A549 (cell line): ENCODE results near the gene MDH2. TPM values are rescaled to one million over a fixed set of nuclear protein-coding genes. Genes with fewer than 3 reads are reported as not detected.

Experiments
- ATAC-seq, 2 experiments: fragments of 200-7000 bp in 1 of 2; fragments of >200 bp in 1 of 2; cut with Nextera tagmentation in 1 of 2; cut with Tn5 transposase in 1 of 2; 3 replicates each; pipeline versions ENCODE4 v1.8.0 to v1.9.1; 2018 to 2020; ENCODE audit warnings: mild to moderate bottlenecking in 1 of 2, moderate library complexity in 1 of 2
- CTCF ChIA-PET: fragments of 300-600 bp; sonication (Branson Sonifier 250); formaldehyde crosslinking; extraction: SDS; loops from one replicate; lab custom pipeline; 2021; ENCODE audit warnings: antibody characterized with exemption, inconsistent platforms; lab: Yijun Ruan, JAX
- POLR2A ChIA-PET: fragments of 350-600 bp; formaldehyde crosslinking; extraction: SDS; loops from one replicate; lab custom pipeline; 2021; ENCODE audit warnings: antibody characterized with exemption, inconsistent platforms; lab: Yijun Ruan, JAX
- DNase-seq, 2 experiments: peaks; one replicate each; pipeline versions ENCODE4 v3.0.0 to v3.0.0-alpha.2; 2011 to 2016; ENCODE audit warnings: low read depth in 1 of 2, low spot score in 1 of 2
- FAIRE-seq: peaks from 2 replicates; lab custom pipeline; 2011; peaks lifted over from hg19 to GRCh38; lab: Jason Lieb, UNC
- H3K27ac ChIP-seq, 2 experiments: fragments of >200 bp; sonication (Bioruptor Twin); formaldehyde crosslinking; 3 replicates each; pipeline ENCODE4 v1.5.1; 2016 to 2017
- H3K4me1 ChIP-seq: fragments of >200 bp; sonication (Bioruptor Twin); formaldehyde crosslinking; 3 replicates; pipeline ENCODE4 v1.6.1; 2016
- H3K4me2 ChIP-seq: fragments of >200 bp; sonication (Bioruptor Twin); formaldehyde crosslinking; 3 replicates; pipeline ENCODE4 v1.6.1; 2016
- H3K4me3 ChIP-seq: fragments of >200 bp; sonication (Bioruptor Twin); formaldehyde crosslinking; 3 replicates; pipeline ENCODE4 v1.5.1; 2016
- H3K9me3 ChIP-seq: fragments of >200 bp; sonication (Bioruptor Twin); formaldehyde crosslinking; 3 replicates; pipeline ENCODE4 v1.6.1; 2016
- BHLHE40 ChIP-seq: IDR thresholded peaks from 2 replicates; pipeline ENCODE4 v1.6.1; 2012; ENCODE audit warnings: low read depth, low read length, inconsistent platforms
- CBX2 ChIP-seq: fragments of 200-600 bp; sonication (generic); IDR thresholded peaks from 2 replicates; pipeline ENCODE4 v1.6.1; 2016; ENCODE audit warnings: low read depth, mild to moderate bottlenecking, borderline replicate concordance
- CBX8 ChIP-seq: fragments of 200-600 bp; sonication (generic); IDR thresholded peaks from 2 replicates; pipeline ENCODE4 v1.6.1; 2016
- CHD2 ChIP-seq: fragments of 150-350 bp; IDR thresholded peaks from 2 replicates; pipeline ENCODE4 v1.6.1; 2014; ENCODE audit warnings: low read length; ENCODE audit not compliant: partially characterized antibody
- E2F6 ChIP-seq: IDR thresholded peaks from 2 replicates; pipeline ENCODE4 v1.6.1; 2012; ENCODE audit warnings: low read depth, borderline replicate concordance
- EHMT2 ChIP-seq: fragments of 200-600 bp; sonication (generic); IDR thresholded peaks from 2 replicates; pipeline ENCODE4 v1.6.1; 2016; ENCODE audit warnings: antibody characterized with exemption, low read depth, mild to moderate bottlenecking, moderate library complexity
- ESRRA ChIP-seq: fragments of 150-350 bp; IDR thresholded peaks from 2 replicates; pipeline ENCODE4 v1.6.1; 2014; ENCODE audit warnings: mild to moderate bottlenecking, low read length, borderline replicate concordance
- FOXS1 ChIP-seq: fragments of 250-450 bp; sonication (Bioruptor Pico); IDR thresholded peaks from 2 replicates; pipeline ENCODE4 v1.5.0; 2020; ENCODE audit warnings: mild to moderate bottlenecking, moderate library complexity
- GATA3 ChIP-seq: IDR thresholded peaks from 2 replicates; pipeline ENCODE4 v1.6.1; 2012; ENCODE audit warnings: borderline replicate concordance
- HOXB5 ChIP-seq: fragments of 250-450 bp; sonication (Bioruptor Pico); IDR thresholded peaks from 2 replicates; pipeline ENCODE4 v1.5.0; 2020; ENCODE audit warnings: mild to moderate bottlenecking, moderate library complexity
- JUN ChIP-seq, 2 experiments: fragments of >200 bp; sonication (Bioruptor Twin); formaldehyde crosslinking; IDR thresholded peaks; 2 replicates in 1 of 2; 3 replicates in 1 of 2; pipeline ENCODE4 v1.6.1; 2016 to 2017
- KDM1A ChIP-seq: fragments of 200-600 bp; sonication (generic); IDR thresholded peaks from 2 replicates; pipeline ENCODE4 v1.6.1; 2016; ENCODE audit warnings: low read depth, mild to moderate bottlenecking
- KDM5A ChIP-seq: fragments of 200-600 bp; sonication (generic); IDR thresholded peaks from 2 replicates; pipeline ENCODE4 v1.6.1; 2016; ENCODE audit warnings: antibody characterized with exemption, mild to moderate bottlenecking
- MAFK ChIP-seq: fragments of 450-650 bp; IDR thresholded peaks from 2 replicates; pipeline ENCODE4 v1.6.1; 2014; ENCODE audit not compliant: partially characterized antibody
- MAZ ChIP-seq: fragments of 150-350 bp; IDR thresholded peaks from 2 replicates; pipeline ENCODE4 v1.6.1; 2014; ENCODE audit warnings: antibody characterized with exemption, low read depth, low read length, borderline replicate concordance
- NPAS2 ChIP-seq: fragments of 250-450 bp; sonication (Bioruptor Pico); IDR thresholded peaks from 2 replicates; pipeline ENCODE4 v1.8.0; 2022; ENCODE audit warnings: mild to moderate bottlenecking, moderate library complexity, borderline replicate concordance
- NR3C1 ChIP-seq: fragments of >200 bp; sonication (Bioruptor Twin); formaldehyde crosslinking; IDR thresholded peaks from 3 replicates; pipeline ENCODE4 v1.6.1; 2017
- POLR2A ChIP-seq: IDR thresholded peaks from 2 replicates; pipeline ENCODE4 v1.6.1; 2012; ENCODE audit warnings: mild to moderate bottlenecking, low read length
- RAD21 ChIP-seq, 2 experiments: fragments of >200 bp in 1 of 2; sonication (Bioruptor Twin) in 1 of 2; formaldehyde crosslinking in 1 of 2; IDR thresholded peaks in 1 of 2; conservative IDR thresholded peaks in 1 of 2; 2 replicates in 1 of 2; 3 replicates in 1 of 2; pipeline ENCODE4 v1.6.1; 2012 to 2018; ENCODE audit warnings: inconsistent platforms in 1 of 2
- RCOR1 ChIP-seq: fragments of 150-350 bp; IDR thresholded peaks from 2 replicates; pipeline ENCODE4 v1.6.1; 2014; ENCODE audit warnings: antibody characterized with exemption, low read length, low read depth
- RNF2 ChIP-seq: fragments of 200-600 bp; sonication (generic); IDR thresholded peaks from 2 replicates; pipeline ENCODE4 v1.6.1; 2016; ENCODE audit warnings: low read depth, mild to moderate bottlenecking, antibody characterized with exemption, moderate library complexity, borderline replicate concordance
- SMC3 ChIP-seq: fragments of >200 bp; sonication (Bioruptor Twin); formaldehyde crosslinking; IDR thresholded peaks from 3 replicates; pipeline ENCODE4 v1.6.1; 2018; ENCODE audit warnings: inconsistent platforms
- USF2 ChIP-seq: fragments of 450-650 bp; IDR thresholded peaks from 2 replicates; pipeline ENCODE4 v1.6.1; 2014; ENCODE audit warnings: antibody characterized with exemption
- ZC3H11A ChIP-seq: fragments of 450-650 bp; IDR thresholded peaks from 2 replicates; pipeline ENCODE4 v1.6.1; 2014; ENCODE audit warnings: antibody characterized with exemption, mild to moderate bottlenecking
- ZFP36 ChIP-seq: fragments of 450-650 bp; IDR thresholded peaks from 2 replicates; pipeline ENCODE4 v1.6.1; 2014; ENCODE audit warnings: borderline replicate concordance; ENCODE audit not compliant: partially characterized antibody
- ZNF302 ChIP-seq: fragments of 250-450 bp; sonication (Bioruptor Pico); IDR thresholded peaks from 2 replicates; pipeline ENCODE4 v1.9.0; 2021; ENCODE audit warnings: inconsistent platforms, mild to moderate bottlenecking, moderate library complexity
- ZSCAN20 ChIP-seq: fragments of 250-450 bp; sonication (Bioruptor Pico); IDR thresholded peaks from 2 replicates; pipeline ENCODE4 v1.8.0; 2022; ENCODE audit warnings: mild to moderate bottlenecking, moderate library complexity
- WGBS: methylation state at CpG from one replicate; pipeline ENCODE4 v1.1.6; 2017; ENCODE audit errors: missing lambda C conversion rate; 5-methylcytosine and 5-hydroxymethylcytosine counted together
- polyA plus RNA-seq, 4 experiments: library from polyadenylated mRNA; depleted of rRNA in 3 of 4; stranded (reverse); fragments of >200 nt; fragmentation: RNase III in 1 of 4; extraction: RNeasy Plus Mini Kit Qiagen cat#74134 plus additional on column Dnase treatment in 1 of 4; gene quantifications; 2 replicates in 3 of 4; 3 replicates in 1 of 4; pipeline ENCODE4 v1.2.3, GENCODE V29; 2011 to 2017
- TF ChIP-seq, protein P1 (sequence below): IDR thresholded peaks from 2 replicates; pipeline ENCODE4 v1.6.1; 2012
- TF ChIP-seq, protein P2 (sequence below): fragments of 250-450 bp; sonication (Bioruptor Pico); IDR thresholded peaks from 2 replicates; pipeline ENCODE4 v1.5.0; 2021; ENCODE audit warnings: mild to moderate bottlenecking, moderate library complexity, borderline replicate concordance

The MDH2 gene
- polyA plus RNA-seq, 2 of the 4 experiments (the other 2 are of a cell fraction) = 164 to 223 TPM

GRCh38 chr7:76008156-76008687 lies 39.7 kb upstream of the MDH2 start:
- H3K4me3 ChIP-seq = no peak overlapping the region
- POLR2A ChIA-PET = no interaction called here
- CTCF ChIA-PET = interaction anchor here (0.6 to 4.1 kb wide), 4 partner anchors 12 to 1388 kb away, joined by 3 to 23 read pairs (median 4); no protein-coding TSS in a partner anchor
- DNase-seq (no peak), FAIRE-seq (no peak), ATAC-seq (no peak)
- WGBS = 76% methylated on average over 8 of the region's 8 CpGs
- TF ChIP-seq JUN (IDR thresholded peaks at IDR 0.05) = no peak
- TF ChIP-seq MAFK = peak; percentile 5
- no peaks in the 10 kb centered on the region for H3K4me1 ChIP-seq
- no peak overlapping the region for H3K27ac ChIP-seq
- H3K4me2 ChIP-seq = no peak overlapping the region
- no peaks in the 10 kb centered on the region for H3K9me3 ChIP-seq

DNA sequence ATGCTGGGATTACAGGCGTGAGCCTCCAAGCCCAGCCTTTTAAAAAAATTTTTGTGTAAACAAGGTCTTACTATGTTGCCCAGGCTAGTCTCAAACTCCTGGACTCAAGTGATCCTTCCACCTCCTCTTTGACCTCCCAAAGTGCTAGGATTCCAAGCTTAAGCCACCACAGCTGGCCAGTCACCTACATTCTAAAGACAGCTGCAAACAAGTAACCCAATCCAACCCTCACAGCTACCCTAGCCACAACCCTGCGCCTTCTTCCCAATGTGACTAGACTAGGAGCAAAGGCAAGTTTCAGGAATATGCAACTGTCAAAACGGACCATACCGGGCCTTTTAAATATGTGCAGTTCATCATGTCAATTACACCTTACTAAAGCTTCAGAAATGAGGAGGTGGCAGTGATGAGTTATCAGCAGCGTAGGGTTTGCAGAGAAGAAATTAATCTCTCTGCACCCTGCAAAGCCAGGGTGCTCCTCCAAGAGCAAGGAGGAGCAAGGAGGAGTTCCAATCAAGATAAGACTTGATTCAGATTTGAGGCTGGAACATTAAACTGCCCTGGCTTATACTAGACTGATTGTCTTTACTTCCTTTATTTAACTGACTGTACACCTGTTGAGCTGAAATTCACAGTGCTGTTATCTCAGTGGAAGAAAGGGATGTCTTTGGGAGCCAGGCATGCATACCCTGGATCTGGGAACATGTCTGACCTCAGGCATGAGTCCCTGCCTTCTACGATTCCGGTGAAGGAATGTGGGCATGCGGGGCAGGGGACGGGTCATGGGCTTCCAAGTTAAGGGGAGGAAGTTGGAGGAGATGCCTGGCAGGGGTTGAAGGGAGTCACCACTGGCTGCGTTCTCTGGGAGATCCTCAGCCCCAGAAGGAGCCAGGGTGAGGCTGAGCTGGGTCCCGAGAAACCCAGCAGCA lies 38.0 kb upstream of the MDH2 start:
- POLR2A ChIA-PET = no interaction called here
- H3K4me3 ChIP-seq = no peak overlapping the region
- 92% methylated on average over 11 of the region's 11 CpGs for WGBS

GRCh38 chr7:76011442-76011861 lies 36.5 kb upstream of the MDH2 start:
- ChIA-PET CTCF (interaction anchor here (4.1 kb wide), 1 partner anchor 9 kb away, joined by 23 read pairs; no protein-coding TSS in a partner anchor), POLR2A (no interaction called here)
- ATAC-seq = 0 out of 6 replicates have a peak, but pooled peaks of 1 of the 2 experiments have one; percentile 13
- Histone ChIP-seq H3K27ac (no peak overlapping the region), H3K4me2 (no peak overlapping the region), H3K9me3 (no peaks in the 10 kb centered on the region), H3K4me3 (no peak overlapping the region), H3K4me1 (no peaks in the 10 kb centered on the region)
- DNase-seq = no peak
- 86% methylated on average over 8 of the region's 8 CpGs for WGBS
- TF ChIP-seq ZFP36 (no peak), E2F6 (no peak), KDM1A (no peak), CBX8 (no peak), KDM5A (no peak), RAD21 (conservative IDR thresholded peaks at IDR 0.05 in 1 of 2, IDR thresholded peaks at IDR 0.05 in 1 of 2) (no peak), HOXB5 (CRISPR knock-in tag) (no peak), BHLHE40 (no peak), ZNF302 (no peak), RNF2 (no peak), SMC3 (no peak), USF2 (no peak), ESRRA (no peak), GATA3 (no peak), RCOR1 (no peak)
- TF ChIP-seq, protein P1, sequence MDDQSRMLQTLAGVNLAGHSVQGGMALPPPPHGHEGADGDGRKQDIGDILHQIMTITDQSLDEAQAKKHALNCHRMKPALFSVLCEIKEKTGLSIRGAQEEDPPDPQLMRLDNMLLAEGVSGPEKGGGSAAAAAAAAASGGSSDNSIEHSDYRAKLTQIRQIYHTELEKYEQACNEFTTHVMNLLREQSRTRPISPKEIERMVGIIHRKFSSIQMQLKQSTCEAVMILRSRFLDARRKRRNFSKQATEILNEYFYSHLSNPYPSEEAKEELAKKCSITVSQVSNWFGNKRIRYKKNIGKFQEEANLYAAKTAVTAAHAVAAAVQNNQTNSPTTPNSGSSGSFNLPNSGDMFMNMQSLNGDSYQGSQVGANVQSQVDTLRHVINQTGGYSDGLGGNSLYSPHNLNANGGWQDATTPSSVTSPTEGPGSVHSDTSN = no peak
- TF ChIP-seq, protein P2, sequence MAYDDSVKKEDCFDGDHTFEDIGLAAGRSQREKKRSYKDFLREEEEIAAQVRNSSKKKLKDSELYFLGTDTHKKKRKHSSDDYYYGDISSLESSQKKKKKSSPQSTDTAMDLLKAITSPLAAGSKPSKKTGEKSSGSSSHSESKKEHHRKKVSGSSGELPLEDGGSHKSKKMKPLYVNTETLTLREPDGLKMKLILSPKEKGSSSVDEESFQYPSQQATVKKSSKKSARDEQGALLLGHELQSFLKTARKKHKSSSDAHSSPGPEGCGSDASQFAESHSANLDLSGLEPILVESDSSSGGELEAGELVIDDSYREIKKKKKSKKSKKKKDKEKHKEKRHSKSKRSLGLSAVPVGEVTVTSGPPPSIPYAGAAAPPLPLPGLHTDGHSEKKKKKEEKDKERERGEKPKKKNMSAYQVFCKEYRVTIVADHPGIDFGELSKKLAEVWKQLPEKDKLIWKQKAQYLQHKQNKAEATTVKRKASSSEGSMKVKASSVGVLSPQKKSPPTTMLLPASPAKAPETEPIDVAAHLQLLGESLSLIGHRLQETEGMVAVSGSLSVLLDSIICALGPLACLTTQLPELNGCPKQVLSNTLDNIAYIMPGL (CRISPR knock-in tag) = no peak
- no peak for FAIRE-seq

More for the DNA sequence above, 38.0 kb upstream of the MDH2 start:
- Histone ChIP-seq H3K27ac (no peak overlapping the region), H3K4me2 (no peak overlapping the region), H3K9me3 (no peaks in the 10 kb centered on the region), H3K4me1 (no peaks in the 10 kb centered on the region)
- CTCF ChIA-PET = interaction anchor here (1.3 to 4.1 kb wide), 3 partner anchors 9 to 143 kb away, joined by 3 to 23 read pairs (median 3); no protein-coding TSS in a partner anchor
- DNase-seq = no peak
- TF ChIP-seq GATA3 = no peak
- TF ChIP-seq MAZ = no peak
- TF ChIP-seq EHMT2 = no peak
- no peak for TF ChIP-seq ZC3H11A
- no peak for TF ChIP-seq RNF2
- no peak for TF ChIP-seq CBX2
- TF ChIP-seq CBX8 = no peak
- TF ChIP-seq FOXS1 (CRISPR knock-in tag) = no peak
- TF ChIP-seq, protein P1 = no peak
- no peak for TF ChIP-seq CHD2
- no peak for TF ChIP-seq NPAS2 (CRISPR knock-in tag)
- TF ChIP-seq POLR2A = no peak
- no peak for TF ChIP-seq RAD21 (conservative IDR thresholded peaks at IDR 0.05 in 1 of 2, IDR thresholded peaks at IDR 0.05 in 1 of 2)
- no peak for TF ChIP-seq KDM1A
- TF ChIP-seq ZSCAN20 (CRISPR knock-in tag) = no peak
- TF ChIP-seq NR3C1 = no peak
- ATAC-seq = no peak
- FAIRE-seq = no peak
